Testis (tissue), 3 donors: ENCODE data around the gene PRKCZ. TPM values are rescaled to one million over a fixed set of nuclear protein-coding genes. Genes with fewer than 3 reads are reported as not detected.
"Not testable (repeated sequence)": the region's sequence is repeated elsewhere in the genome, so short reads cannot be mapped to it uniquely, and the experiment has no call there.

ENCODE experiments used
- DNase-seq: peaks from one replicate; pipeline ENCODE4 v3.0.0-alpha.2; 2019
- H3K27ac ChIP-seq, 2 donors: fragments of 200-600 bp; sonication (generic); one replicate each; pipeline ENCODE4 v1.5.1; 2019
- H3K27me3 ChIP-seq: fragments of 200-600 bp; sonication (generic); one replicate; pipeline ENCODE4 v1.5.1; 2019
- H3K36me3 ChIP-seq: fragments of 200-600 bp; sonication (generic); one replicate; pipeline ENCODE4 v1.5.1; 2017; ENCODE audit warnings: low read depth; ENCODE audit errors: missing control alignments
- H3K4me1 ChIP-seq: fragments of 200-600 bp; sonication (generic); one replicate; pipeline ENCODE4 v1.5.1; 2019
- H3K4me3 ChIP-seq, 2 donors: fragments of 200-600 bp; sonication (generic); one replicate each; pipeline ENCODE4 v1.5.1; 2017 to 2019
- H3K9me3 ChIP-seq: fragments of 200-600 bp; sonication (generic); one replicate; pipeline ENCODE4 v1.5.1; 2017
- CTCF ChIP-seq, 3 experiments: fragments of 450-650 bp in 2 of 3; fragments of 200-600 bp in 1 of 3; sonication (generic) in 1 of 3; IDR thresholded peaks; one replicate each; pipeline ENCODE4 v1.5.1; 2016 to 2019; ENCODE audit warnings: antibody characterized with exemption in 3 of 3, mild to moderate bottlenecking in 2 of 3, moderate library complexity in 1 of 3
- POLR2A ChIP-seq: fragments of 450-650 bp; IDR thresholded peaks from one replicate; pipeline ENCODE4 v1.6.1; 2017; ENCODE audit warnings: antibody characterized with exemption, mild to moderate bottlenecking, moderate library complexity
- WGBS, 2 donors: methylation state at CpG; one replicate each; pipeline ENCODE4 v1.1.5; 2018; 5-methylcytosine and 5-hydroxymethylcytosine counted together
- intact Hi-C: fragments of 100-400 bp; cut with DNase I; formaldehyde crosslinking; loops from one replicate; pipeline ENCODE4 v1.15.1; 2023; ENCODE audit warnings: low total_unique reads
- polyA plus RNA-seq: library from polyadenylated mRNA; stranded (reverse); fragments of 350-450 nt; fragmentation: Illumina TruSeq; extraction: RNeasy Lipid Tissue Mini Kit (QIAGEN cat#74804); gene quantifications from one replicate; pipeline ENCODE4 v1.2.3, GENCODE V29; 2014; ENCODE audit warnings: low read depth, low replicate concordance; ENCODE audit not compliant: insufficient read depth
- total RNA-seq, 2 donors: library from RNA; depleted of rRNA; stranded (reverse); fragments of >200 nt; gene quantifications; one replicate each; pipeline ENCODE4 v1.2.3, GENCODE V29; 2016

Gene PRKCZ
- total and polyA plus RNA-seq, 3 donors from 2014 or later: 86.4 to 142 (median 123) TPM

- Histone ChIP-seq H3K9me3 (no peaks in the 10 kb centered on the region), H3K4me1 (no peaks in the 10 kb centered on the region), H3K36me3 (no peaks in the 10 kb centered on the region), H3K27ac (no peak overlapping the region), H3K4me3 (no peak overlapping the region), H3K27me3 (no peaks in the 10 kb centered on the region)
- WGBS, 2 donors: 92% methylated on average over 15 of the region's 15 CpGs
- no peak for DNase-seq
- intact Hi-C loops: no loop called here
- TF ChIP-seq POLR2A (no peak), CTCF (IDR thresholded peaks at IDR 0.05) (no peak)
These were observed 63.5 kb downstream of the PRKCZ start for GRCh38 chr1:2113620-2114135.

- H3K27ac ChIP-seq, H3K9me3 ChIP-seq, intact Hi-C loops, H3K36me3 ChIP-seq, H3K4me3 ChIP-seq, H3K27me3 ChIP-seq, H3K4me1 ChIP-seq, DNase-seq: not testable (repeated sequence)
- WGBS, 2 donors: 91 to 93% methylated on average over 14 of the region's 14 CpGs
These were observed 64.4 kb downstream of the PRKCZ start for GRCh38 chr1:2114635-2115007.

- H3K36me3 ChIP-seq: no peaks in the 10 kb centered on the region
- 86 to 89% methylated on average over 31 to 33 of the region's 33 CpGs for WGBS, 2 donors
- no peak for TF ChIP-seq CTCF (IDR thresholded peaks at IDR 0.05)
- TF ChIP-seq POLR2A: no peak
- no peak overlapping the region for H3K27ac ChIP-seq
- H3K4me1 ChIP-seq: no peaks in the 10 kb centered on the region
- no peak overlapping the region for H3K4me3 ChIP-seq
- H3K9me3 ChIP-seq: no peaks in the 10 kb centered on the region
- no peak for DNase-seq
- no peaks in the 10 kb centered on the region for H3K27me3 ChIP-seq
- intact Hi-C loops: no loop called here
These were observed 64.9 kb downstream of the PRKCZ start for GRCh38 chr1:2115008-2115641.

- WGBS, 2 donors: 50 to 70% methylated on average over 13 to 28 of the region's 28 CpGs
- H3K27me3 ChIP-seq: no peaks in the 10 kb centered on the region
- H3K4me3 ChIP-seq: no peak overlapping the region
These were observed 65.6 kb downstream of the PRKCZ start for GRCh38 chr1:2115702-2116341.

GRCh38 chr1:2119886-2120285 is 69.7 kb downstream of the PRKCZ start:
- H3K9me3 ChIP-seq: no peaks in the 10 kb centered on the region
- TF ChIP-seq POLR2A: no peak
- no peak for TF ChIP-seq CTCF (IDR thresholded peaks at IDR 0.05)
- no peak for DNase-seq
- WGBS, 2 donors: 92% methylated on average over 5 of the region's 5 CpGs
- no peak overlapping the region for H3K27ac ChIP-seq
- H3K27me3 ChIP-seq: no peaks in the 10 kb centered on the region
- H3K4me1 ChIP-seq: no peaks in the 10 kb centered on the region
- no peaks in the 10 kb centered on the region for H3K36me3 ChIP-seq
- no peak overlapping the region for H3K4me3 ChIP-seq
- intact Hi-C loops: no loop called here

More at GRCh38 chr1:2115702-2116341, 65.6 kb downstream of the PRKCZ start:
- Histone ChIP-seq H3K4me1 (no peaks in the 10 kb centered on the region), H3K9me3 (no peaks in the 10 kb centered on the region), H3K27ac (no peak overlapping the region), H3K36me3 (no peaks in the 10 kb centered on the region)
- intact Hi-C loops: no loop called here
- TF ChIP-seq CTCF (IDR thresholded peaks at IDR 0.05) (no peak), POLR2A (no peak)
- DNase-seq: no peak
